Epithelial cell of alveolus of lung (primary cell): ENCODE data around the gene ZNF567. TPM values are rescaled to one million over a fixed set of nuclear protein-coding genes. Genes with fewer than 3 reads are reported as not detected.

Experiments
- total RNA-seq: library from RNA; depleted of rRNA; stranded (reverse); fragments of >200 nt; gene quantifications from 2 replicates; pipeline ENCODE4 v1.2.1, GENCODE V29; 2015

The ZNF567 gene
- 3.8 and 9.7 TPM in 2 replicates for total RNA-seq

DNA sequence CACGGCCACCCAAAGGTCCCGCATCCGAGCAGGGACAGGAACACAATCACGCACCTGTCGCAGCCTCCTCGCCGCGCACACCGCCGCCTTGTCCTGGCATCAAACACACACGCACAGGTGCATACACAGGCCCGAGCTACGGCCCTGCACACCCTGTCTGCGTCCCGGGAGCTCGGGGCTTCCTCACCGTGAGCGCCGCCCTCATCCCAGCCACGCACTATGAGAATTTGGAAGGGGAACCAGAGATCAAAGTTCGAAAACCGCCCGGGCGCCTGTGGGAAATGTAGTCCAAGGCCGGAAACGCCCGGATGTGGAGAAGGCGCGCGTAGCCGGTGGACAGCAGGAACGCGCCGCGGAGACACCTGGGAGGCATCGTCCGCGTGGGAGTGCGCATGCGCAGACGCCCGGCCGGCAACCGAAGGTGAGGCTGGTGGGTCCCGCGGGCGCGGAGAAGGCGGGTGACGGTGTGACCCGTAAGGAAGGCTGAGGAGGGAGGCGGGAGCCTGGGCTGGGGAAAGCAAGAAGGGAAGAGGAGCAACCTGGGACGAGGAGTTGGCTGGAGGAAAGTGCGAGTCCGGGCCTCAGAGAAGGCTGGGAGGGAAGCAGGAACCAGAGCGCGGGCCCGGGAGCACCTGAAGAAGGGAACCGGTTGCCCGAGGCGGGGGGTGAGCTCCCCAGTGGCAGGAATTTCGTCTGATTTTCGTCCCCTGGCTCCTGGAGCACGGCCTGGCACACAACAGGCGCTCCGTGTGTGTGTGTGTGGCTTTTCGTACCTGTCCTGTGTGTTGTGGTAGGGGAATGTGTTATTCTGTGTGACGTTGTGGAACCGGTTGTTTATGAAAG, at the start of gene ZNF567:
ZNF567 (plus strand) TSS at position 399 of the 843 bp plus-strand sequence. CDS start 7,256 bp downstream, outside the sequence.

Other genes starting within 250 kb of the ZNF567 start
- gene ZNF566, start 198.1 kb upstream of the ZNF567 start, total RNA-seq = 4.1 and 6.5 TPM in 2 replicates
- 16.4 and 25.2 TPM in 2 replicates for gene ZNF260, start 159.3 kb upstream of the ZNF567 start, total RNA-seq
- gene ZNF529, start 114.3 kb upstream of the ZNF567 start, total RNA-seq = 5.4 and 9.1 TPM in 2 replicates
- gene ZNF382, start 82.3 kb upstream of the ZNF567 start, total RNA-seq = 2.8 and 4.1 TPM in 2 replicates
- gene ZNF461, start 20.8 kb upstream of the ZNF567 start, total RNA-seq = 1.8 and 10.1 TPM in 2 replicates
- gene ZNF850, start 85.2 kb downstream of the ZNF567 start, total RNA-seq = 0.72 and 3.0 TPM in 2 replicates
- 1.8 and 5.1 TPM in 2 replicates for gene ZNF790, start 150.8 kb downstream of the ZNF567 start, total RNA-seq
- 0.78 and 3.5 TPM in 2 replicates for gene ZNF345, start 163.3 kb downstream of the ZNF567 start, total RNA-seq
- gene ZNF829, start 228.7 kb downstream of the ZNF567 start, total RNA-seq = 2.3 and 4.1 TPM in 2 replicates
- 4.3 and 5.0 TPM in 2 replicates for gene ZNF568, start 228.7 kb downstream of the ZNF567 start, total RNA-seq